Endothelial cell of umbilical vein (primary cell): ENCODE results near the gene TAMM41. TPM values are rescaled to one million over a fixed set of nuclear protein-coding genes. Genes with fewer than 3 reads are reported as not detected.

Experiments
- BruUV-seq: library from RNA; stranded (reverse); fragments of 400-500 nt; replicated peaks from 2 replicates; lab custom pipeline; 2021; lab: Mats Ljungman, UMichigan
- CTCF ChIA-PET: fragments of 300-600, 350-600 bp; sonication (Branson Sonifier 250); formaldehyde crosslinking; loops from one replicate; lab custom pipeline; 2021; ENCODE audit warnings: antibody characterized with exemption, inconsistent platforms; lab: Charles Lee
- POLR2A ChIA-PET: fragments of 300-600, 350-600 bp; sonication (Branson Sonifier 250); formaldehyde crosslinking; loops from one replicate; lab custom pipeline; 2021; ENCODE audit warnings: antibody characterized with exemption, inconsistent platforms; lab: Charles Lee
- DNase-seq: peaks from one replicate; pipeline ENCODE4 v3.0.0-alpha.2; 2011; ENCODE audit warnings: low read depth, low spot score
- FAIRE-seq: peaks from 2 replicates; lab custom pipeline; 2011; peaks lifted over from hg19 to GRCh38; lab: Jason Lieb, UNC
- H2AFZ ChIP-seq: 2 replicates; pipeline ENCODE4 v1.6.0; 2012; ENCODE audit warnings: low read depth, low read length, control low read depth, inconsistent platforms
- H3K27ac ChIP-seq: 2 replicates; pipeline ENCODE4 v1.5.1; 2011; ENCODE audit warnings: low read depth, mild to moderate bottlenecking, control low read depth, low read length, moderate library complexity; ENCODE audit not compliant: insufficient read depth
- H3K27me3 ChIP-seq, 2 experiments: 2 replicates each; pipeline versions ENCODE4 v1.6.0 to v1.6.1; 2011; ENCODE audit warnings: low read length in 2 of 2, mixed read lengths in 1 of 2; ENCODE audit not compliant: control insufficient read depth in 2 of 2, insufficient read depth in 2 of 2
- H3K36me3 ChIP-seq, 2 experiments: 2 replicates in 1 of 2; 3 replicates in 1 of 2; pipeline ENCODE4 v1.5.1; 2011; ENCODE audit warnings: low read length in 2 of 2, mild to moderate bottlenecking in 1 of 2, moderate library complexity in 1 of 2; ENCODE audit not compliant: control insufficient read depth in 2 of 2, insufficient read depth in 2 of 2; ENCODE audit errors: extremely low read depth in 1 of 2
- H3K4me1 ChIP-seq: 3 replicates; pipeline ENCODE4 v1.5.1; 2011; ENCODE audit warnings: mild to moderate bottlenecking, low read length; ENCODE audit not compliant: control insufficient read depth, insufficient read depth; ENCODE audit errors: extremely low read depth
- H3K4me2 ChIP-seq: 2 replicates; pipeline ENCODE4 v1.6.1; 2011; ENCODE audit warnings: low read length, control low read depth, mixed read lengths; ENCODE audit not compliant: insufficient read depth
- H3K4me3 ChIP-seq, 3 experiments: fragments of 200-600 bp in 1 of 3; sonication (generic), shearing (Covaris generic) in 1 of 3; replicated peaks in 1 of 3; 2 replicates each; pipeline ENCODE4 v1.5.1; 2011 to 2016; ENCODE audit warnings: control low read depth in 3 of 3, low read length in 3 of 3, mild to moderate bottlenecking in 2 of 3, inconsistent platforms in 1 of 3, low read depth in 1 of 3, moderate library complexity in 1 of 3; ENCODE audit not compliant: insufficient read depth in 1 of 3
- H3K79me2 ChIP-seq: 2 replicates; pipeline ENCODE4 v1.6.0; 2012; ENCODE audit warnings: low read length, inconsistent platforms; ENCODE audit not compliant: control insufficient read depth, insufficient read depth
- H3K9ac ChIP-seq: replicated peaks from 2 replicates; pipeline ENCODE3; 2011; ENCODE audit warnings: low read length, control low read depth; ENCODE audit not compliant: insufficient read depth; ENCODE audit errors: extremely low read depth
- H3K9me1 ChIP-seq: replicated peaks from 3 replicates; pipeline ENCODE4 v1.6.0; 2011; ENCODE audit warnings: mild to moderate bottlenecking, low read length; ENCODE audit not compliant: control insufficient read depth, insufficient read depth; ENCODE audit errors: extremely low read depth
- H3K9me3 ChIP-seq: replicated peaks from 2 replicates; pipeline ENCODE4 v1.5.1; 2012; ENCODE audit warnings: low read length, inconsistent platforms; ENCODE audit not compliant: control insufficient read depth, insufficient read depth
- H4K20me1 ChIP-seq: replicated peaks from 2 replicates; pipeline ENCODE3; 2011; ENCODE audit warnings: mild to moderate bottlenecking, low read length; ENCODE audit not compliant: control insufficient read depth, insufficient read depth; ENCODE audit errors: extremely low read depth
- EZH2 ChIP-seq: IDR thresholded peaks from 2 replicates; pipeline ENCODE4 v1.6.1; 2012; ENCODE audit warnings: borderline replicate concordance, low read depth, mild to moderate bottlenecking, moderate library complexity, low read length, inconsistent platforms; ENCODE audit not compliant: severe bottlenecking
- FOS ChIP-seq: IDR thresholded peaks from 2 replicates; pipeline ENCODE4 v1.6.1; 2011; ENCODE audit warnings: mild to moderate bottlenecking, low read length, moderate library complexity, borderline replicate concordance; ENCODE audit not compliant: insufficient read depth
- GATA2 ChIP-seq: IDR thresholded peaks from 2 replicates; pipeline ENCODE4 v1.7.0; 2011; ENCODE audit warnings: low read depth, mild to moderate bottlenecking, moderate library complexity, mixed read lengths, low read length; ENCODE audit not compliant: insufficient read length, insufficient read depth
- JUN ChIP-seq: IDR thresholded peaks from 2 replicates; pipeline ENCODE4 v1.6.1; 2011; ENCODE audit warnings: borderline replicate concordance, low read depth; ENCODE audit not compliant: insufficient read length, insufficient read depth
- MAX ChIP-seq: IDR thresholded peaks from 2 replicates; pipeline ENCODE4 v1.6.1; 2011; ENCODE audit not compliant: insufficient read depth, insufficient read length
- MYC ChIP-seq: IDR thresholded peaks from one replicate; pipeline ENCODE4 v1.6.1; 2011; ENCODE audit warnings: mild to moderate bottlenecking, low read depth, low read length
- POLR2A ChIP-seq: IDR thresholded peaks from 2 replicates; pipeline ENCODE4 v1.6.1; 2012; ENCODE audit warnings: low read depth, mild to moderate bottlenecking, control low read depth, low read length
- POLR2AphosphoS5 ChIP-seq: IDR thresholded peaks from 2 replicates; pipeline ENCODE4 v1.6.1; 2012; ENCODE audit warnings: low read depth, mild to moderate bottlenecking, control low read depth, low read length, moderate library complexity; ENCODE audit not compliant: insufficient read depth
- dilution Hi-C: fragments of 300-500 bp; cut with MboI; formaldehyde crosslinking; loops from one replicate; pipeline ENCODE4 v1.15.0; 2019; ENCODE audit warnings: low sequenced_read_pairs; ENCODE audit not compliant: extremely low pct_ligation_motif_present
- intact Hi-C: fragments of 100-400 bp; cut with micrococcal nuclease; formaldehyde crosslinking; loops from one replicate; pipeline ENCODE4 v1.10.0; 2022
- polyA plus RNA-seq, 4 experiments: library from polyadenylated mRNA; depleted of rRNA in 3 of 4; stranded (reverse) in 3 of 4; unstranded in 1 of 4; fragments of >200 nt; gene quantifications; 2 replicates each; pipeline versions ENCODE4 v1.2.1 to v1.2.3, GENCODE V29; 2011 to 2012; ENCODE audit warnings: missing spikeins in 1 of 4
- total RNA-seq: library from RNA; stranded (reverse); gene quantifications from 2 replicates; pipeline ENCODE4 v1.2.3, GENCODE V29; 2021
- TF ChIP-seq, protein P1 (sequence below), 2 donors: IDR thresholded peaks; 1 replicate in 1 of 2; 2 replicates in 1 of 2; pipeline ENCODE4 v1.5.1; 2011; ENCODE audit warnings: low read length in 2 of 2, mild to moderate bottlenecking in 2 of 2, moderate library complexity in 2 of 2, control low read depth in 1 of 2, inconsistent platforms in 1 of 2, low read depth in 1 of 2; ENCODE audit not compliant: insufficient read depth in 1 of 2; ENCODE audit errors: extremely low read depth in 1 of 2

The TAMM41 gene
- total and polyA plus RNA-seq, 2 donors (not counting 3 experiments of a cell fraction or from before 2014, with no cell fraction given): 12.6 to 29.7 TPM

- Histone ChIP-seq H3K9ac (no peak overlapping the region), H3K27ac (peak overlapping the region; percentile 20), H3K4me2 (no peak overlapping the region), H3K4me3 (no peak overlapping the region), H3K4me1 (peaks cover 8% of the 10 kb centered on the region), H4K20me1 (no peaks in the 10 kb centered on the region), H3K27me3 (no peaks in the 10 kb centered on the region), H3K79me2 (no peaks in the 10 kb centered on the region), H3K36me3 (peaks cover 0 to 3% of the 10 kb centered on the region in 2 experiments), H3K9me1 (no peaks in the 10 kb centered on the region), H2AFZ (no peak overlapping the region), H3K9me3 (no peaks in the 10 kb centered on the region)
- POLR2A ChIA-PET: interaction anchor here (0.6 kb wide), 1 partner anchor 16 kb away, joined by 4 read pairs; no protein-coding TSS in a partner anchor
- FAIRE-seq (no peak), DNase-seq (peak; percentile 57)
- no TSS peak for BruUV-seq
- dilution Hi-C loops: no loop called here
- TF ChIP-seq JUN (peak; percentile 35), MAX (no peak), FOS (peak; percentile 48), EZH2 (no peak), GATA2 (no peak), POLR2AphosphoS5 (no peak), MYC (no peak), POLR2A (no peak)
- TF ChIP-seq, protein P1, sequence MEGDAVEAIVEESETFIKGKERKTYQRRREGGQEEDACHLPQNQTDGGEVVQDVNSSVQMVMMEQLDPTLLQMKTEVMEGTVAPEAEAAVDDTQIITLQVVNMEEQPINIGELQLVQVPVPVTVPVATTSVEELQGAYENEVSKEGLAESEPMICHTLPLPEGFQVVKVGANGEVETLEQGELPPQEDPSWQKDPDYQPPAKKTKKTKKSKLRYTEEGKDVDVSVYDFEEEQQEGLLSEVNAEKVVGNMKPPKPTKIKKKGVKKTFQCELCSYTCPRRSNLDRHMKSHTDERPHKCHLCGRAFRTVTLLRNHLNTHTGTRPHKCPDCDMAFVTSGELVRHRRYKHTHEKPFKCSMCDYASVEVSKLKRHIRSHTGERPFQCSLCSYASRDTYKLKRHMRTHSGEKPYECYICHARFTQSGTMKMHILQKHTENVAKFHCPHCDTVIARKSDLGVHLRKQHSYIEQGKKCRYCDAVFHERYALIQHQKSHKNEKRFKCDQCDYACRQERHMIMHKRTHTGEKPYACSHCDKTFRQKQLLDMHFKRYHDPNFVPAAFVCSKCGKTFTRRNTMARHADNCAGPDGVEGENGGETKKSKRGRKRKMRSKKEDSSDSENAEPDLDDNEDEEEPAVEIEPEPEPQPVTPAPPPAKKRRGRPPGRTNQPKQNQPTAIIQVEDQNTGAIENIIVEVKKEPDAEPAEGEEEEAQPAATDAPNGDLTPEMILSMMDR (IDR thresholded peaks at IDR 0.05; ENCODE audit: extremely low read depth in 1 of 2, insufficient read depth in 1 of 2, low read depth in 1 of 2, low read length in 2 of 2): peak in 1 of 2 donors; percentile 26
- intact Hi-C loops: no loop called here
- CTCF ChIA-PET: interaction anchor here (0.7 to 1.1 kb wide), 5 partner anchors 10 to 441 kb away, joined by 3 to 5 read pairs (median 4); partner anchors contain the start of gene TAMM41
These were observed 26.1 kb downstream of the TAMM41 start for GRCh38 chr3:11820531-11821041.
